Muscle of leg (tissue), 16 donors: ENCODE results near the gene PADI1. TPM values are rescaled to one million over a fixed set of nuclear protein-coding genes. Genes with fewer than 3 reads are reported as not detected.

ENCODE experiments used
- DNase-seq: peaks from one replicate; pipeline ENCODE4 v3.0.0; 2013
- H3K27ac ChIP-seq: one replicate; pipeline ENCODE4 v1.5.1; 2013; ENCODE audit warnings: mild to moderate bottlenecking, low read length, control low read depth
- H3K27me3 ChIP-seq: one replicate; pipeline ENCODE4 v1.6.1; 2013; ENCODE audit warnings: low read length; ENCODE audit not compliant: control insufficient read depth, insufficient read depth
- H3K36me3 ChIP-seq: one replicate; pipeline ENCODE4 v1.6.1; 2013; ENCODE audit warnings: low read length; ENCODE audit not compliant: control insufficient read depth, insufficient read depth
- H3K4me1 ChIP-seq: one replicate; pipeline ENCODE4 v1.6.1; 2013; ENCODE audit warnings: low read length; ENCODE audit not compliant: control insufficient read depth, insufficient read depth
- H3K4me3 ChIP-seq: one replicate; pipeline ENCODE4 v1.5.1; 2013; ENCODE audit warnings: low read length, control low read depth
- H3K9me3 ChIP-seq: replicated peaks from 2 replicates; pipeline ENCODE4 v1.6.1; 2013; ENCODE audit warnings: low read depth, low read length; ENCODE audit not compliant: control insufficient read depth
- WGBS: methylation state at CpG from one replicate; pipeline ENCODE4 v1.1.5; 2013; ENCODE audit warnings: missing lambda C conversion rate; ENCODE audit not compliant: insufficient coverage; 5-methylcytosine and 5-hydroxymethylcytosine counted together
- long read RNA-seq, 11 donors: transcript quantifications; one replicate each; lab custom pipeline, GENCODE V29; 2026
- polyA plus RNA-seq, 8 donors: library from polyadenylated mRNA; unstranded; fragments of 120-200 nt; gene quantifications; one replicate each; pipeline versions ENCODE4 v1.2.1 to v1.2.3, GENCODE V29; 2013; ENCODE audit warnings: inconsistent platforms in 1 of 8, low replicate concordance in 1 of 8; ENCODE audit not compliant: insufficient read length in 8 of 8, insufficient read depth in 1 of 8
- total RNA-seq: library from RNA; stranded (reverse); fragments of 120-200 nt; gene quantifications from one replicate; pipeline ENCODE4 v1.2.4, GENCODE V29; 2013

The PADI1 gene, protein sequence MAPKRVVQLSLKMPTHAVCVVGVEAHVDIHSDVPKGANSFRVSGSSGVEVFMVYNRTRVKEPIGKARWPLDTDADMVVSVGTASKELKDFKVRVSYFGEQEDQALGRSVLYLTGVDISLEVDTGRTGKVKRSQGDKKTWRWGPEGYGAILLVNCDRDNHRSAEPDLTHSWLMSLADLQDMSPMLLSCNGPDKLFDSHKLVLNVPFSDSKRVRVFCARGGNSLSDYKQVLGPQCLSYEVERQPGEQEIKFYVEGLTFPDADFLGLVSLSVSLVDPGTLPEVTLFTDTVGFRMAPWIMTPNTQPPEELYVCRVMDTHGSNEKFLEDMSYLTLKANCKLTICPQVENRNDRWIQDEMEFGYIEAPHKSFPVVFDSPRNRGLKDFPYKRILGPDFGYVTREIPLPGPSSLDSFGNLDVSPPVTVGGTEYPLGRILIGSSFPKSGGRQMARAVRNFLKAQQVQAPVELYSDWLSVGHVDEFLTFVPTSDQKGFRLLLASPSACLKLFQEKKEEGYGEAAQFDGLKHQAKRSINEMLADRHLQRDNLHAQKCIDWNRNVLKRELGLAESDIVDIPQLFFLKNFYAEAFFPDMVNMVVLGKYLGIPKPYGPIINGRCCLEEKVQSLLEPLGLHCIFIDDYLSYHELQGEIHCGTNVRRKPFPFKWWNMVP
- total RNA-seq (0.13 TPM), polyA plus RNA-seq (under 1 TPM; 0.13 to 0.91 (median 0.34) TPM)
- long read RNA-seq, donor 1, result 0 reads
- long read RNA-seq, donor 2, result 0 reads
- long read RNA-seq, donor 3, result 0 reads
- long read RNA-seq, donor 4, result 0 reads
- long read RNA-seq, donor 5, partial matches to known transcripts, result 14 of 21 reads
- long read RNA-seq, donor 5, other reads (novel, unspliced or antisense), result 7 of 21 reads
- long read RNA-seq, donor 6, result 0 reads
- long read RNA-seq, donor 7, result 0 reads
- long read RNA-seq, donor 8, result 0 reads
- long read RNA-seq, donor 9, partial matches to known transcripts, result 5 of 5 reads
- long read RNA-seq, donor 9, other reads (novel, unspliced or antisense), result 0 of 5 reads
- long read RNA-seq, donor 10, result 0 reads
- long read RNA-seq, donor 11, result 0 reads

DNA sequence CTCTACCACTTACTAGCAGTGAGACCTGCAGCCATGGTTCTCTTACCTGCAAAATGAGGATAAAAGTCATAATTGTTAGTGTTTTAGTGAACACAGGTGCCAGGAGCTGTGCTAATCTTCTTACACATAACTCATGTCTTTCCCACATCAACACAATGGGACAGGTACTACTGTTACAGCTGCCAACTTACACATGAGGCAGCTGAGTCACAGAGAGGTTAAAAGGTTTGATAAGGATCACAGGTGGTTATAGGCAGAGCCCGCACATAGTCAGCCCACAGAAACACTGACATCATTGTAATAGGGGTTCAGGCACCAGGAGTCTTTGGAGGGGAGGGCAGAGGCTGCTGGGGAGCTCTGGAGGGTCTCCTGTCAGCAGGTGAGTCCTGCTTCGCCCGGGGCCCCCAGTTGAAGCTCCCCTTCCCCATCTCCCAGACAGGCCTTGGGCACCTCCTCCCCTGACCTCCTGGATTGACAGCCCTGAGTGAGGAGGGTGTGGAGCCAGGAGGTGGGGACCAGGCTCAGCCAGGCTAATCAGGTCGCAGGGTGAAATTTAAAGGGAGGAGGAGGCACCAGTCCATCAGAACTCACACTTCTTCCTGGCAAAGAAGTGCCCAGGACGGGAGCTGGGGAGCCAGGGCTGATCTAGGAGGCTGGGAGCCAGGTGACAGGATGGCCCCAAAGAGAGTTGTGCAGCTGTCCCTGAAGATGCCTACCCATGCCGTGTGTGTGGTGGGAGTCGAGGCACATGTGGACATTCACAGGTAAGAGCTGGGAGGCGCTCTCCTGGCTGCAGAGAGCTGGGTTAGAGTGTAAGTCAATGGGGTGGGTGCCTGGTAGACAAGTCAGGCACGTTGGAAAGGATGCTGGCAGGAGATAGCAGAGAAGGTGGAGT lies at the start of gene PADI1:
TSS of gene PADI1 (plus strand) at position 583 of the 895 bp plus-strand sequence. CDS start at position 673, 90 bp downstream.
- peaks cover 2% of the 10 kb centered on the region for H3K4me1 ChIP-seq
- no peaks in the 10 kb centered on the region for H3K9me3 ChIP-seq
- DNase-seq, result no peak
- H3K4me3 ChIP-seq, result no peak within 1 kb of the TSS
- WGBS, result 58% methylated on average over 6 of the region's 9 CpGs
- peaks cover 9% of the 10 kb centered on the region for H3K27me3 ChIP-seq
- H3K27ac ChIP-seq, result no peak within 1 kb of the TSS
- H3K36me3 ChIP-seq, result no peaks in the 10 kb centered on the region

DNA sequence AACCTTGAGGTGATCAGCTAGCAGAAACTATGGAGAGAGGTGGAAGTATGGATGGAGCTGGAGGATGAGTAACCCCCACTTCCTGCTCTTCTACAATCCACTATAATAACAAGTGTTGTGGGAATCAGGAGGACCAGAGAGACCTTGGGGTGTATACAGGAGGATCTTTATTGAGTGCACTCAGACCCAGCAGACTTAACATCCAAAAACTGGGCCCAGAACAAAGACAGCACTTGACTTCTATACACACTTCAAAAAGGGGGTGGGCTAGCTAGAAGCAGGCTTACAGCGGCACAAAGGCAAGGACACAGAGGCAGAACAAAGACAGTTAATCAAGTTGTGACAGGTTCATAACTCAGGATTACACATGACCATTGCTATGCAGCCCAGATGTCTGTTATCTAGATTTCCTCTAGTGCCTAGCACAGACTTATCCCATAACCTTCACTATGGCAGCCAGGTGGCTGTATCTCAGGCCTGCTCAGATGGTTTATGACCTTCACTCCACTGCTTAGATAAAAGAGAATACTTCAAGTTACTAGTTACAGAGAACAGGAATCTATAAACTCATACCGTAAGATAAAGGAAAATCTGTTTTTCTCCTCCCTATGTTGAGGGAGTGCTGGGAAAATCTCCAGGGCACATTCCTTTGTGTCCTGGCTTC lies 49.5 kb upstream of the PADI1 start:
- WGBS, result 11% methylated on average over 1 of the region's 2 CpGs
- no peak overlapping the region for H3K4me3 ChIP-seq
- no peaks in the 10 kb centered on the region for H3K36me3 ChIP-seq
- no peak overlapping the region for H3K27ac ChIP-seq
- no peaks in the 10 kb centered on the region for H3K4me1 ChIP-seq
- no peak for DNase-seq
- peaks cover 3% of the 10 kb centered on the region for H3K27me3 ChIP-seq
- peaks cover 19% of the 10 kb centered on the region for H3K9me3 ChIP-seq

DNA sequence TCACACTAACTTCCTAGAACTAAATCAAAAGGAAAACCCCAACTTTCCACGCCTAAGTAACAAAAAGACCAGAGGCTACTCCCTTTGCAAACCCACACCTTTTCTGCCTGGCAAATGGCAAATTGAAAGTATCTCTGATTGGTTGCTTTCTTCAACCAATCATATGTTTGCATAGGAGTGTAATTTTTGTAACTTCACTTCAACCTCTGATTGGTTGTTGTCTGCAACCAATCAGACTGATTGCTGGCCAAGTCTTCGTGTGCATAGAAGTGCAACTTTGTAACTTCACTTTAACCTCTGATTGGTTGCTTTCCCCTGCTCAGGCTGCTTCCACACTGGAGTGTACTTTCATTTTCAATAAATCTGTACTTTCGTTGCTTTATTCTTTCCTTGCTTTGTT lies 48.8 kb upstream of the PADI1 start:
- Histone ChIP-seq H3K27ac (no peak overlapping the region), H3K36me3 (no peaks in the 10 kb centered on the region), H3K4me3 (no peak overlapping the region), H3K27me3 (no peaks in the 10 kb centered on the region), H3K4me1 (no peaks in the 10 kb centered on the region), H3K9me3 (peaks cover 19% of the 10 kb centered on the region)
- no peak for DNase-seq
- 25% methylated on average over 1 of the region's 3 CpGs for WGBS

DNA sequence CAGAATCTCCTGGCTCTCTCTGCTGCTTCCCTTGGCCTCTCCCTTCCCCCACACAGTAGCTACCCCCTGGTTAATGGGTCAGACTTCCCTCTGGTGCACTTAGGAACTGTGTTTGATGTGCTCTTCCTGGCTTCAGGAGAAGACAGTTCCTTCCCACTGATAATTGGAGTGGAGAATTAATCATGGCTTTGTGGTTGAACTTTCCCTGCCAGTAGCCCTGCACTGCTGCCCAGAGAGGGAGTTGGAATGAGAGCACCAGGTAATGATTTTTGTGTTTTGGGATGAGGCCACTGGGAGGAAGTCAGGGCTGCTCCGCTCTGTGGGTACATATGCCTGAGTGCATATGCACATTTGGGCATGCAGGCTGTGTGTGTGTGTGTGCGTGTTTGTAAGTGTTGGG lies 46.0 kb upstream of the PADI1 start:
- H3K36me3 ChIP-seq, result no peaks in the 10 kb centered on the region
- no peak for DNase-seq
- no peaks in the 10 kb centered on the region for H3K27me3 ChIP-seq
- H3K9me3 ChIP-seq, result peaks cover 10% of the 10 kb centered on the region
- H3K4me3 ChIP-seq, result no peak overlapping the region
- no peaks in the 10 kb centered on the region for H3K4me1 ChIP-seq
- WGBS, result no CpG with 5 or more reads among the region's 2 CpGs
- no peak overlapping the region for H3K27ac ChIP-seq

DNA sequence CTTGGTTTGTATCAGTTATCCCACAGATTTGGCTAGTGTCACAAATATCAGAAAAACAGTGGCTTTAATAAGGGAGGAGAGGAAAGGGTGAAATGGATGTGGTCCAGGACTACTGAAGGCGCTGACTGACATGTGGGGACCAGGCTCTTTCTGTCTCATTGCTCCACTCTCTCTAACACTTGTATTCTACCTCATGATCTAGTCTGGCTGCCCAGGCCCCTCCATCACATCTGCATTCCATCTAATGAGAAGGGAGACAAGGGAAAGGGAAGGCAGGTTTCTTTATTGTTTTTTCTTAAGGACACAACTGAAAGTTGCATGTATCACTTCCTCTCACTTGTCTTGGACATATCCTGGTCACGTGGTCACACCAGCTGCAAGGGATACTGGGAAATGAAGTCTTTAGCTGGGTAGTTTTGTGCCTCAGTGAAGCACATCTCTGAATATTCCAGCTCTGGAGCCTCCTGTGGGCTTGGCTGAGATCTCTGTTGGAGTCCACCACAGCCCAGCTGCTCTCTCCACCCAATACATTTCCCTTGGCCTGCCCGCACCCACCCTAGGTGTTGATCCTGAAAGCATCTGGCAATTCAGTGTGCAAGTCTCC lies 43.7 kb upstream of the PADI1 start:
- Histone ChIP-seq H3K9me3 (no peaks in the 10 kb centered on the region), H3K4me3 (no peak overlapping the region), H3K4me1 (no peaks in the 10 kb centered on the region), H3K27ac (no peak overlapping the region), H3K36me3 (no peaks in the 10 kb centered on the region), H3K27me3 (peaks cover 3% of the 10 kb centered on the region)
- DNase-seq, result peak; percentile 11
- no CpG with 5 or more reads among the region's 3 CpGs for WGBS

DNA sequence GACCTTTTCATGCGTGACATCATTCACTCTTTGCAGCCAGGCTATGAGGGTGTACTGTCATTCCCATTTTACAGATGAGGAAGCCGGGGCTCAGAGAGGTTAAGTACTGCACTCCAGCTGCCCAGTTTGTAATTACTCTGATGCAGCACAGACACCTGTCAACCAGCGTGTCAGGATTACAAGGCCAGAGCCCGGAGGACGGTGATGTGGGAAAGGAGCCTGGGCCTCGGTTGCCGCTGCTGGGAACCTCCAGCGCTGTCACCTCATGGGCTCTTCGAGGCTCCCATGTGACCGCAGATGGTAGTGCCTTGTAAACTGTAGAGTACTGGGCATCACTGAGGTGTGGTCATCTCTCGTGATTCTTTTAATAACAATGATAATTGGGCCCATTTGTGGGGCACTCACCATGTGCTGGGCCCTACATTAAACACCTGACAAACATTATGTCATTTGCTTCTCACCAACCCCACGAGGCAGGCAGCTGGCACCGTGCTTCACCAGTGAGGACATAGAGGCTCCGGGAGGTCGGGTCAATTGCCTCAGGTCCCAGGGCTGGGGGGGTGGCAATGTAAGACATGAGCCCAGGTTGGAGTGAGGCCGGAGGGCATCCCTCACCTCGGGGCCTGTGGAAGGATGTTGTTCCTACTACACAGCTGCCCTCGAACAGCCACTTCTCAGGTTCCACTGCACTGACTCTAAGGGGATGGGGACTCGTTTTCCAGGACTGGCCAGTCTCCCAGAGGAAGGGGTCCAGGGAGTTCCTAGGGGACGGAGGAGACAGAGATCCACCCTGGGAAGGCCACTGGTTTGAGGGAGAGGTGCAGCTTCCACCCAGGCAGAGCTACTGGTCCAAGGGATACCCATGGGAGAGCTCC lies 42.8 kb upstream of the PADI1 start:
- no peak overlapping the region for H3K27ac ChIP-seq
- H3K4me3 ChIP-seq, result no peak overlapping the region
- no peaks in the 10 kb centered on the region for H3K36me3 ChIP-seq
- 64% methylated on average over 11 of the region's 20 CpGs for WGBS
- DNase-seq, result no peak
- H3K4me1 ChIP-seq, result no peaks in the 10 kb centered on the region
- peaks cover 3% of the 10 kb centered on the region for H3K27me3 ChIP-seq
- H3K9me3 ChIP-seq, result no peaks in the 10 kb centered on the region

DNA sequence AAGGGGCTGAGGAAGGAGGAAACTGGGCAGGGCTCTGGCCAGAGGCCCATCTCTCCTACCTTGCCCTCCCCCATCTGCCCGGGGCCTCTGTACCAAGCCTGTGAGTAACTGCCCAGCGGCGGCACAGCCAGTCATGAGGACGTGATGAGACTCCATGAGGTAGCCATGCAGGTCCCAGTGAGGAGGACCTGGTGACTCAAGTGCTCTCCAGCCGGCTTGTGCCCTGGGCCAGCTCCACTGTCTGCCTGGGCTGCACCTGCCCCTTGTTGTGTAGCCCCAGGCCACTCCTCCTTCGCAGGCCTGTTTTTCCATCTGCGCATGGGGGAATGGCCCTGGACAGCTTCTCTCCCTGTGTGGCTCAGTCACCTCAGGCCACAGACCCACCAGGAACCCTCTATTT lies 42.0 kb upstream of the PADI1 start:
- H3K27me3 ChIP-seq, result peaks cover 3% of the 10 kb centered on the region
- 74% methylated on average over 7 of the region's 7 CpGs for WGBS
- no peak overlapping the region for H3K4me3 ChIP-seq
- no peaks in the 10 kb centered on the region for H3K36me3 ChIP-seq
- H3K27ac ChIP-seq, result no peak overlapping the region
- DNase-seq, result no peak
- H3K4me1 ChIP-seq, result no peaks in the 10 kb centered on the region
- no peaks in the 10 kb centered on the region for H3K9me3 ChIP-seq

DNA sequence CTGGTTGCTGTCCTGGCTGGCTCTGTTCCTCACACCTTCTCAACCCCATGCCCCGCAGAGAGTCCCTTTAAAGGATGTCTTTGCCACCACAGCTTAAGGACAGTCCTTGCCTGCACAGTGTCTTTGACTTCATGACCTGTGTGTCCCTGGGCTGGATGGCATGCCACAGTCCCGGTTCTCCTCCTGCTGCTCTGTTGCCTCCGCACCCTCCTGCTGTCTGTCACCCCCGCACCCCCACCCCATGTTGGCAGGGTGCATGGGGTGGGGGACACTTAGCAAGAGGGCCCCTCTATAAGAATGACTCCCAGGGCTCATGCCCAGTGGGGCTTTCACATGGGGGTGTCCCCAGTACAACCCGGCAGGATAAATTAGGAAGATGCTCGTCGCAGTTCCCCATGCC lies 41.6 kb upstream of the PADI1 start:
- Histone ChIP-seq H3K27ac (no peak overlapping the region), H3K9me3 (no peaks in the 10 kb centered on the region), H3K4me1 (no peaks in the 10 kb centered on the region), H3K36me3 (no peaks in the 10 kb centered on the region), H3K4me3 (no peak overlapping the region), H3K27me3 (peaks cover 6% of the 10 kb centered on the region)
- DNase-seq, result no peak
- WGBS, result 89% methylated on average over 1 of the region's 7 CpGs
